ENCODE data around the gene PRKCZ.

GRCh38 chr1:2224631-2225428 is 174.6 kb downstream of the PRKCZ start:
- TF ChIP-seq CTCF (IDR thresholded peaks at IDR 0.05), result no peak
- no peak for TF ChIP-seq POLR2AphosphoS5 (IDR thresholded peaks at IDR 0.05)
